ENCODE measurements around the gene STC2.

STC2 gene

GRCh38 chr5:173312821-173313220 lies 15.4 kb downstream of the STC2 start:
- no peak for DNase-seq (ENCODE audit: low spot score)

- DNase-seq (ENCODE audit: low spot score), result no peak
These were observed 16.2 kb downstream of the STC2 start for GRCh38 chr5:173311818-173312585.

- no peak for DNase-seq (ENCODE audit: low spot score)
These were observed 17.1 kb downstream of the STC2 start for GRCh38 chr5:173310861-173311785.

GRCh38 chr5:173310218-173310769 lies 17.9 kb downstream of the STC2 start:
- no peak for DNase-seq (ENCODE audit: low spot score)

GRCh38 chr5:173309731-173310130 lies 18.5 kb downstream of the STC2 start:
- DNase-seq (ENCODE audit: low spot score), result no peak

GRCh38 chr5:173308226-173308625 lies 20.0 kb downstream of the STC2 start:
- DNase-seq (ENCODE audit: low spot score), result no peak

- no peak for DNase-seq (ENCODE audit: low spot score)
These were observed 20.5 kb downstream of the STC2 start for GRCh38 chr5:173307695-173308094.

- DNase-seq (ENCODE audit: low spot score), result no peak
These were observed 21.5 kb downstream of the STC2 start for GRCh38 chr5:173306695-173307094.

GRCh38 chr5:173304591-173304988 lies 23.6 kb downstream of the STC2 start:
- DNase-seq (ENCODE audit: low spot score), result no peak

- no peak for DNase-seq (ENCODE audit: low spot score)
These were observed 24.2 kb downstream of the STC2 start for GRCh38 chr5:173303878-173304590.

GRCh38 chr5:173302546-173303155 lies 25.6 kb downstream of the STC2 start:
- DNase-seq (ENCODE audit: low spot score), result no peak

- DNase-seq (ENCODE audit: low spot score), result no peak
These were observed 26.3 kb downstream of the STC2 start for GRCh38 chr5:173301695-173302545.

GRCh38 chr5:173300389-173301047 lies 27.7 kb downstream of the STC2 start:
- DNase-seq (ENCODE audit: low spot score), result no peak

GRCh38 chr5:173299820-173300219 lies 28.4 kb downstream of the STC2 start:
- no peak for DNase-seq (ENCODE audit: low spot score)

GRCh38 chr5:173298213-173298926 lies 29.8 kb downstream of the STC2 start:
- no peak for DNase-seq (ENCODE audit: low spot score)

GRCh38 chr5:173297813-173298212 lies 30.4 kb downstream of the STC2 start:
- no peak for DNase-seq (ENCODE audit: low spot score)

GRCh38 chr5:173296737-173297676 lies 31.2 kb downstream of the STC2 start:
- DNase-seq (ENCODE audit: low spot score), result no peak

GRCh38 chr5:173295796-173296195 lies 32.4 kb downstream of the STC2 start:
- DNase-seq (ENCODE audit: low spot score), result no peak
